Fibroblast of pulmonary artery (primary cell): ENCODE measurements around the gene CARNS1.

ENCODE experiments used
- DNase-seq: peaks from one replicate; pipeline ENCODE4 v3.0.0-alpha.2; 2010; ENCODE audit warnings: low read depth
- H3K4me3 ChIP-seq: replicated peaks from 2 replicates; pipeline ENCODE4 v1.5.1; 2011; ENCODE audit warnings: low read depth, mild to moderate bottlenecking, control low read depth, low read length, moderate library complexity
- TF ChIP-seq, protein P1 (sequence below): IDR thresholded peaks from 2 replicates; pipeline ENCODE4 v1.5.1; 2011; ENCODE audit warnings: mild to moderate bottlenecking, control low read depth, low read length, inconsistent platforms; ENCODE audit errors: missing control alignments

Gene CARNS1

DNA sequence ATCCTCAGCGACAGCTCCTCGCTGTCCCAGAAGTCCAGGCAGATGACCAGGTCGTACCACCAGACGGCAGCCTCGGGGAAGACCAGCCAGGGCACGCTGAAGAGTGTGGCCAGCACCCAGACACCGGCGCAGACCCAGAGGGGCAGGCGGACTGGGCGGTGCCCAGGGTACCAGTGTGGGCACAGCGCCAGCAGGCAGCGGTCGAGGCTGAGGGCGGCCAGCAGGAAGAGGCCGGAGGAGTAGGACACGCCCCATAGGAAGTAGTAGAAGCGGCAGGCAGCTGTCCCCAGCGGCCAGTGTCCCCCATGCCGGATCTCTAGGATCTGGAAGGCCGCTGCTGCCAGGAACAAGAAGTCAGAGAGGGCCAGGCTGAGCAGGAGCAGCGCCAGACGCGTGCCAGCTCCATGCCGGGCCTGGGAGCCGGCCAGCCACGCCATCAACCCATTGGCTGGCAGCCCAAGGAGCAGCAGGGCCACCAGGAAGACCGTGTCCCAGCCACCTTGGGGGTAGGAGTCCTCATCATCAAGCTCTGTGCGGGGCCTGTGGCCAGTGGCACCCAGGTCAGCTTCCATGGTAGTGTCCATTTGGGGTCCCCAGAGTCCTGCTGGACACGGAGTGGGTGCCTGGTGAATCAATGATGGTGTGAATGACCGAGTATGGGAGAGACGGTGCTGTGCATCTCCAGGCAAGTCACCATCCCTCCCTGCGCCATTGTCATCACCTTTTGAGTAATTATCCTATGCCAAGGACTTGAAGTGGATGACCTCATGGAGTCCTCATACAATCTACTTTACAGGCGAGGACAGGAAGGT is 36.9 kb downstream of the CARNS1 start, which contains the start of gene GPR152:
TSS of gene GPR152 (minus strand) at position 589 of the 812 bp plus-strand sequence. CDS start at position 584, 5 bp downstream.
- no peak for DNase-seq
- TF ChIP-seq, protein P1, sequence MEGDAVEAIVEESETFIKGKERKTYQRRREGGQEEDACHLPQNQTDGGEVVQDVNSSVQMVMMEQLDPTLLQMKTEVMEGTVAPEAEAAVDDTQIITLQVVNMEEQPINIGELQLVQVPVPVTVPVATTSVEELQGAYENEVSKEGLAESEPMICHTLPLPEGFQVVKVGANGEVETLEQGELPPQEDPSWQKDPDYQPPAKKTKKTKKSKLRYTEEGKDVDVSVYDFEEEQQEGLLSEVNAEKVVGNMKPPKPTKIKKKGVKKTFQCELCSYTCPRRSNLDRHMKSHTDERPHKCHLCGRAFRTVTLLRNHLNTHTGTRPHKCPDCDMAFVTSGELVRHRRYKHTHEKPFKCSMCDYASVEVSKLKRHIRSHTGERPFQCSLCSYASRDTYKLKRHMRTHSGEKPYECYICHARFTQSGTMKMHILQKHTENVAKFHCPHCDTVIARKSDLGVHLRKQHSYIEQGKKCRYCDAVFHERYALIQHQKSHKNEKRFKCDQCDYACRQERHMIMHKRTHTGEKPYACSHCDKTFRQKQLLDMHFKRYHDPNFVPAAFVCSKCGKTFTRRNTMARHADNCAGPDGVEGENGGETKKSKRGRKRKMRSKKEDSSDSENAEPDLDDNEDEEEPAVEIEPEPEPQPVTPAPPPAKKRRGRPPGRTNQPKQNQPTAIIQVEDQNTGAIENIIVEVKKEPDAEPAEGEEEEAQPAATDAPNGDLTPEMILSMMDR = no peak
- no peak within 1 kb of the TSS for H3K4me3 ChIP-seq

DNA sequence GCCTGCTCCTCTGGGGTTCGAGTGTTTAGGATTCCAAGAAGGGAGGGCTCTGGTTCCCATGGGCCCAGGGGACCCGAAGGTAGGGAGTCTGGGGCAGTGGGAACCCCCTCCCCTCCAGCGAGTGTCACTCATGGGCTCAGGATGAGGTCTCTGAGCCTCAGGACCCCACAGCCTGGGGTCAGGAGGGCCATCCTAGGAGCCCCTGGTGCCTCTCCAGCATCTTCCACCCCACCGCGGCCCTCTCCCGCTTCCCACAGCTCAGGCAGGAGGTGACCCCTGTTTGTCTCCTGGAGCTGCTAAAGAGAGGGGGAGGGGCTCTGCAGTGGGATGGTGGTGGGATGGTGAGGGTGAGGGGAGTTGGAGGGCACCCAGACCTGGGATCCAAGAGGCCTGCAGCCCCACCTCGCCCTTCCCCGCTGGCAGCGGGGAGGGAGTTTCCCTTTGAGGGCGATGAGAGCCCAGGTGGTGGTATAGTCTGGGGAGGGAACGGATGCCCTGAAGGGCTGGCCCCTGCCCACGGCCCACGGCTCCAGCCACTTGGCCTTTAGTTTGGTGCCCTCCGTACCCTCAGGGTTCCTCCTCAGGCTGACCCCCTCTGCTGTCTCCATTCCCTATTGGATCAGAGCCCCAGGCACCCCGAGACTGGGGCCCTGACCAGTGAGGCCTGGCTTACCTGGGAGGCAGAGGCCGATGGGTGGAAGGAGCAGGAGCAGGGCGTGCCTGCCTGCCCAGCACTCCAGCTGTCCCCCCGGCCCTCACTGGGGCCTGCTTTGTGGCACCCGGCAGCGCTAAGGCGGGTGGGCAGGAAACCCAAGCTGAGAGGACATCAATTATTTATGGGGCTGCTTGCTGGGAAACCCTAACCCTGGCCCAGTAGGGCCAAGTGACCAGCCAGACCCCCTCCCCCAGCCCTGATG is 38.6 kb downstream of the CARNS1 start:
- DNase-seq = no peak

DNA sequence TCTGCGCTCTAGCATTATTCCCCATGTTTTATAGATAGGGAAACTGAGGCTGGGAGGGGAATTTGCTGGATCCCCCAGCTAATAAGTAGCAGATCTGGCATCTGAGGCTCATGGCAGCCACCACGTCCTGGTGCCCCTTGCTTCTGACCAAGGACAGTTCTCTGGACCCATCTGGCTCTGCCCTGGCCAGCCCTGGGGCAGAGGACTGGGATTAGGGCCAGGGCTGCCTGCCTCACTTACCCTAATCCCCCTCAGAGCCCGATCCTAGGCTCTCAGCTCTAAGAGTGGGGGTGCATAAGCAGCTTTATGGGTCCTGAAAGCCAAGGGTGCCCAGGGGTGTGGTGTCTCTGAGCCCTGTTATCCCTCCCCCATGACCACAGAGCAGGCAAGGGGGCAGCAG is 39.6 kb downstream of the CARNS1 start, which contains the start of gene CABP4:
TSS of gene CABP4 (plus strand) at position 301 of the 400 bp plus-strand sequence. CDS start at position 371, 70 bp downstream.
- no peak within 1 kb of the TSS for H3K4me3 ChIP-seq
- no peak for DNase-seq
- TF ChIP-seq, protein P1 = no peak

More for the DNA sequence above, 38.6 kb downstream of the CARNS1 start:
- TF ChIP-seq, protein P1 = no peak
- H3K4me3 ChIP-seq = no peak overlapping the region

DNA sequence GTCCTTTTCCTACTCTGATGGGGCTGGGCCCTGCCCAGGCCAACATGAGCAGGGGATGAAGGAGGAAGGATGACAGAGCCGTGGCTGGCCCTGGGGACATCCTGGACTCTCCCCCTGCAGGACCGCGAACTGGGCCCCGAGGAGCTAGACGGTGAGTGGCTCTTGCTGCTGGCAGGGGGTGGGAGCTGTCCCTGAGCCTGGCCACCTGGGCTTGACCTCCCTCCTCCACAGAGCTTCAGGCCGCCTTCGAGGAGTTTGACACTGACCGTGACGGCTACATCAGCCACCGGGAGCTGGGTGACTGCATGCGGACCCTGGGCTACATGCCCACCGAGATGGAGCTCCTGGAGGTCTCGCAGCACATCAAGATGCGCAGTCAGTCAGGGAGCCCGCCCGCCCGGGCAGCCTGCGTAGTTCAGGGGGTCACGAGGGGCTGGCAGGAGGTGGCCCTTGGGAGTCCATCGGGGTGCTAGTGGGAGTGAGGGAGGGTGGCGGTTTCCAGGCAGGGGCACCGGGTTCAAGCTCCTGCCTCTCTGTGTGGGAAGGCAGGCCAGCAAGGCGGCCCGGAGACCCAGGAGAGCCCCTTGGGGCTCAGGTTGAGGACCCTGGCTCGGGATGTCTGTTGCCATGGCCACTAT is 40.7 kb downstream of the CARNS1 start:
- TF ChIP-seq, protein P1 = no peak
- no peak for DNase-seq
- no peak overlapping the region for H3K4me3 ChIP-seq

DNA sequence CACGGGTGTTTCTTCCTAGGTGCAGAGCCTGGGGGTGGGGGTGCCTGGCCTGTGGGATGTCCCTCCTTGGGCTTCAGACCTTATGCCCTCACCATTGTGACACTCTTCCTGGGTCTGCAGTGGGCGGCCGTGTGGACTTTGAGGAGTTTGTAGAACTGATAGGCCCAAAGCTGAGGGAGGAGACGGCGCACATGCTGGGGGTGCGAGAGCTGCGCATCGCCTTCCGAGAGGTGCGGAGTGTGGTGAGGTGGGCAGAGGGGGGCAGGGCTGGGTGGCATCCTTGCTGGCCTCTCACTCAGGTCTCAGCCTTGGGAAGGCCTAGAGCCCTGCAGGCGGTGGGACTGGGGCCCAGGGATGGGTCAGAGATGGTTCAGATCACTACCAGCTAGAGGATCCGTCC is 42.0 kb downstream of the CARNS1 start:
- no peak overlapping the region for H3K4me3 ChIP-seq
- no peak for DNase-seq
- TF ChIP-seq, protein P1 = no peak

DNA sequence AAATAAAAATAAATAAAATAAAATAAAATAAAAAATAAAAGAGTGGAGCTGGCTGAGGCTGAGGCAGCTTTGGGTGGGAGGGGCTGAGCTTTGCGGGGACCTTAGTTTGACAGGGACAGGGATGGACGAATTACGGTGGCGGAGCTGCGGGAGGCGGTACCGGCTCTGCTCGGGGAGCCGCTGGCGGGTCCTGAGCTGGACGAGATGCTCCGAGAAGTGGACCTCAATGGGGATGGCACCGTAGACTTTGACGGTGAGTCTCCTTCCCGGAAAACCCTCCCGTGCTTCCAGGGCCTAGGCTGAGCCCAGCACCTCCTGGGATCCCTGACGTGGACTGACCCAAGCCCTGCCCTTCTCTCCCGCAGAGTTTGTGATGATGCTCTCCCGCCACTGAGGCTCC is 42.8 kb downstream of the CARNS1 start:
- H3K4me3 ChIP-seq = no peak overlapping the region
- TF ChIP-seq, protein P1 = no peak
- no peak for DNase-seq
